Measurements from ENCODE around the gene NEK9.

Gene NEK9

GRCh38 chr14:75170772-75171171 lies 43.9 kb upstream of the NEK9 start:
- no peak for ATAC-seq (ENCODE audit: low read depth)
- TF ChIP-seq, protein P1, sequence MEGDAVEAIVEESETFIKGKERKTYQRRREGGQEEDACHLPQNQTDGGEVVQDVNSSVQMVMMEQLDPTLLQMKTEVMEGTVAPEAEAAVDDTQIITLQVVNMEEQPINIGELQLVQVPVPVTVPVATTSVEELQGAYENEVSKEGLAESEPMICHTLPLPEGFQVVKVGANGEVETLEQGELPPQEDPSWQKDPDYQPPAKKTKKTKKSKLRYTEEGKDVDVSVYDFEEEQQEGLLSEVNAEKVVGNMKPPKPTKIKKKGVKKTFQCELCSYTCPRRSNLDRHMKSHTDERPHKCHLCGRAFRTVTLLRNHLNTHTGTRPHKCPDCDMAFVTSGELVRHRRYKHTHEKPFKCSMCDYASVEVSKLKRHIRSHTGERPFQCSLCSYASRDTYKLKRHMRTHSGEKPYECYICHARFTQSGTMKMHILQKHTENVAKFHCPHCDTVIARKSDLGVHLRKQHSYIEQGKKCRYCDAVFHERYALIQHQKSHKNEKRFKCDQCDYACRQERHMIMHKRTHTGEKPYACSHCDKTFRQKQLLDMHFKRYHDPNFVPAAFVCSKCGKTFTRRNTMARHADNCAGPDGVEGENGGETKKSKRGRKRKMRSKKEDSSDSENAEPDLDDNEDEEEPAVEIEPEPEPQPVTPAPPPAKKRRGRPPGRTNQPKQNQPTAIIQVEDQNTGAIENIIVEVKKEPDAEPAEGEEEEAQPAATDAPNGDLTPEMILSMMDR (IDR thresholded peaks at IDR 0.05; ENCODE audit: poor library complexity, severe bottlenecking), result no peak
- Histone ChIP-seq H3K27me3 (ENCODE audit: insufficient read depth, poor library complexity, severe bottlenecking) (no peaks in the 10 kb centered on the region), H3K36me3 (ENCODE audit: low read depth) (peaks cover 52% of the 10 kb centered on the region), H3K4me3 (ENCODE audit: severe bottlenecking) (no peak overlapping the region), H3K4me1 (ENCODE audit: insufficient read depth, poor library complexity, severe bottlenecking) (peaks cover 35% of the 10 kb centered on the region), H3K9me3 (ENCODE audit: severe bottlenecking) (no peaks in the 10 kb centered on the region), H3K27ac (ENCODE audit: poor library complexity, severe bottlenecking) (no peak overlapping the region)
- DNase-seq (ENCODE audit: low spot score), result no peak

DNA sequence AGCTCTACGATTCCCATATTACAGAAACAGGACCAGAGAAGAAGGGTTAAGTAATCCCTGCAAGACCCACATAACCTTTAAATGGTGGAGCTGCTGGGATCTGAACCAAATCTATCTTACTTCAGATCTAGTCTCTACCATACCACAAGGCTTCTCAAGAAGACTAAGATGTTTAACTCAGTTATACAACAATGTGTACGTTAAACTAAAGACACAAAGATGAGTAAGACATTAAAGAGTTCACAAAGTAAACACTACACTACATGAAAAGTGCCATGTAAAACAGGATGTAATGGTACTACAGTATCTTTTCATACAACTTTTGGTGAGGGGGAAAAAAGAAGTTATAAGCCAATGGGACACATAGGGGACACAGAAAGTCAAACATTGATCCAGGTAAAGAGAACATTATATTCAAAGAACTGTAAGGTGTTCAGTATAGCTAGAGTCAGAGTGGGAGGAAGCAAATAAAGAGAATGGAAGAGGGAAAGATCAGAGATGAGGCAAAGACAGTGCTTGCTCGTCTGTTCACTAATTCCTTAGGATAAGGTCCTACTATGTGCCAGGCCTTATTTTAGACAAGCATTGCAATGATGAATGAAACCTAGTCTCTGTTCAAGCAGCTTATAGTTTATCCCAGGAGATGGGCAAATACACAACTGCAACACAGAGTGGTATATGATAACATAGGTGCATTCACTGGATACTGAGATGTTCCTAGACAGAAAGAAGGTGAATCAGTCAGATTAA lies 41.9 kb upstream of the NEK9 start:
- Histone ChIP-seq H3K27ac (ENCODE audit: poor library complexity, severe bottlenecking) (no peak overlapping the region), H3K4me3 (ENCODE audit: severe bottlenecking) (no peak overlapping the region), H3K9me3 (ENCODE audit: severe bottlenecking) (no peaks in the 10 kb centered on the region), H3K4me1 (ENCODE audit: insufficient read depth, poor library complexity, severe bottlenecking) (peaks cover 28% of the 10 kb centered on the region), H3K27me3 (ENCODE audit: insufficient read depth, poor library complexity, severe bottlenecking) (no peaks in the 10 kb centered on the region), H3K36me3 (ENCODE audit: low read depth) (peaks cover 43% of the 10 kb centered on the region)
- TF ChIP-seq, protein P1 (IDR thresholded peaks at IDR 0.05; ENCODE audit: poor library complexity, severe bottlenecking), result no peak
- DNase-seq (ENCODE audit: low spot score), result no peak
- ATAC-seq (ENCODE audit: low read depth), result peak; percentile 19; the same call in 1 of the 3 replicates

- TF ChIP-seq, protein P1 (IDR thresholded peaks at IDR 0.05; ENCODE audit: poor library complexity, severe bottlenecking), result no peak
- H3K9me3 ChIP-seq (ENCODE audit: severe bottlenecking), result no peaks in the 10 kb centered on the region
- ATAC-seq (ENCODE audit: low read depth) (no peak), DNase-seq (ENCODE audit: low spot score) (no peak)
- H3K27me3 ChIP-seq (ENCODE audit: insufficient read depth, poor library complexity, severe bottlenecking), result no peaks in the 10 kb centered on the region
- H3K4me3 ChIP-seq (ENCODE audit: severe bottlenecking), result no peak overlapping the region
- no peak overlapping the region for H3K27ac ChIP-seq (ENCODE audit: poor library complexity, severe bottlenecking)
- peaks cover 20% of the 10 kb centered on the region for H3K4me1 ChIP-seq (ENCODE audit: insufficient read depth, poor library complexity, severe bottlenecking)
- peaks cover 39% of the 10 kb centered on the region for H3K36me3 ChIP-seq (ENCODE audit: low read depth)
Observed at GRCh38 chr14:75167325-75167724, 40.5 kb upstream of the NEK9 start.

DNA sequence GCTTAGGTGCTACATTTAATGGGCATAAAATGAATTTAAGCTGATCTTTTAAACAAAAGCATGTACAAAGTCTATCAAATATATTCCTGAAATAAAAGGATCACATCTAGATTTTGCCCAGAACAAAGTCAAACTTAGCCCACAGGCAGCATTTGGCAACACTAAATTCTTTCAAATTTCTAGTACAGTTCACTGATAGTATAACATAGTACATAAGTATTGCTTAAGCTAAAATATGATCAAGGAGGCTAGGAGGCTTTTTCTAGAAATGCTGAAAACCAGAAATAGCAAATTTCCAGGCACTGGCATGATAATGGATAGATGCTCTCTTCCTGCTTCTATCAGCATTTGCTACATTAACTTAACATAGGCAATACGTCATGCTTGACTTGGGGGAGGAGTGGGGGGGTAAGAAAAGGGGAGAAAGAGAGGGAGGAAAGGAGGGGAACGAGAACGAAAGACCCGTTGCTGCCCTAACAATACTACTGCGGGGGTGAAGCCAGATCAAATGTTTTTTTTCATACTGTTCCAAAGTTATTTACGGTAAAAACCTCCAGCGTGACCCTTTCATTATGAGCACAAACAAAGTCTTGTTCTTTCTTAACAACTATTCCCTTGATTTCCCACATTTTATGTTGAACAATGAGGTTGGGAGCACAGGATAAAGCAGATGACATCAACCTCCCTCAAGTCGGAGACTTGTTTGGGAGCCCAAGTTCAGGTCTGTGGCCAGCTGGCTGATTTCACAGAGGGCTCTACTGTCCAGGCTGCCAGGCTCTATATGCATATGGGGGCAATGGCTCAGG lies 38.9 kb upstream of the NEK9 start:
- TF ChIP-seq, protein P1 (IDR thresholded peaks at IDR 0.05; ENCODE audit: poor library complexity, severe bottlenecking), result no peak
- peaks cover 20% of the 10 kb centered on the region for H3K4me1 ChIP-seq (ENCODE audit: insufficient read depth, poor library complexity, severe bottlenecking)
- no peak overlapping the region for H3K4me3 ChIP-seq (ENCODE audit: severe bottlenecking)
- peaks cover 42% of the 10 kb centered on the region for H3K36me3 ChIP-seq (ENCODE audit: low read depth)
- H3K27me3 ChIP-seq (ENCODE audit: insufficient read depth, poor library complexity, severe bottlenecking), result no peaks in the 10 kb centered on the region
- H3K9me3 ChIP-seq (ENCODE audit: severe bottlenecking), result no peaks in the 10 kb centered on the region
- peak overlapping the region; percentile 4 for H3K27ac ChIP-seq (ENCODE audit: poor library complexity, severe bottlenecking)
- no peak for ATAC-seq (ENCODE audit: low read depth)
- no peak for DNase-seq (ENCODE audit: low spot score)

Measured in RWPE2 (cell line).